Stimulated activated CD8-positive, alpha-beta memory T cell treated with anti-CD3 and anti-CD28 coated beads, Interleukin-12 subunit alpha, Interleukin-12 subunit beta, amount 100 ng/mL, for 24 hours (primary cell): ENCODE measurements around the gene RBM39.
"Not testable (repeated sequence)": the region's sequence is repeated elsewhere in the genome, so short reads cannot be mapped to it uniquely, and the experiment has no call there.

Source experiments
- DNase-seq: peaks from one replicate; pipeline ENCODE4 v3.0.0-alpha.2; 2020; ENCODE audit errors: extremely low read depth

The RBM39 gene

GRCh38 chr20:35726842-35727711, 15.0 kb downstream of the RBM39 start:
- DNase-seq = no peak

GRCh38 chr20:35724321-35725230, 17.5 kb downstream of the RBM39 start:
- DNase-seq = no peak

- not testable (repeated sequence) for DNase-seq
Observed at GRCh38 chr20:35723652-35724320, 18.3 kb downstream of the RBM39 start.

GRCh38 chr20:35723275-35723639, 18.8 kb downstream of the RBM39 start:
- not testable (repeated sequence) for DNase-seq

GRCh38 chr20:35721621-35722020, 20.4 kb downstream of the RBM39 start:
- no peak for DNase-seq

- DNase-seq = no peak
Observed at GRCh38 chr20:35721219-35721618, 20.8 kb downstream of the RBM39 start.

- DNase-seq = no peak
Observed at GRCh38 chr20:35720165-35721123, 21.6 kb downstream of the RBM39 start.

- no peak for DNase-seq
Observed at GRCh38 chr20:35719717-35720116, 22.3 kb downstream of the RBM39 start.

GRCh38 chr20:35718972-35719635, 23.0 kb downstream of the RBM39 start:
- DNase-seq = no peak

GRCh38 chr20:35718321-35718720, 23.7 kb downstream of the RBM39 start:
- not testable (repeated sequence) for DNase-seq

GRCh38 chr20:35716330-35716729, 25.7 kb downstream of the RBM39 start:
- no peak for DNase-seq

- no peak for DNase-seq
Observed at GRCh38 chr20:35715652-35716051, 26.4 kb downstream of the RBM39 start.

- DNase-seq = no peak
Observed at GRCh38 chr20:35714127-35714526, 27.9 kb downstream of the RBM39 start.

- DNase-seq = not testable (repeated sequence)
Observed at GRCh38 chr20:35713120-35713519, 28.9 kb downstream of the RBM39 start.

GRCh38 chr20:35711588-35712209, 30.4 kb downstream of the RBM39 start:
- DNase-seq = no peak

GRCh38 chr20:35710884-35711587, 31.0 kb downstream of the RBM39 start:
- no peak for DNase-seq

GRCh38 chr20:35710039-35710438, 32.0 kb downstream of the RBM39 start:
- DNase-seq = no peak

- DNase-seq = no peak
Observed at GRCh38 chr20:35709259-35709658, 32.8 kb downstream of the RBM39 start.

- DNase-seq = no peak
Observed at GRCh38 chr20:35708502-35708901, 33.6 kb downstream of the RBM39 start.
